ENCODE results near the gene UTS2R.
"Not testable (repeated sequence)": the region's sequence is repeated elsewhere in the genome, so short reads cannot be mapped to it uniquely, and the experiment has no call there.

Gene UTS2R

GRCh38 chr17:82375359-82376041 lies 3.9 kb downstream of the UTS2R start:
- TF ChIP-seq EZH2 (IDR thresholded peaks at IDR 0.05) (no peak), POLR2AphosphoS5 (IDR thresholded peaks at IDR 0.05; ENCODE audit: borderline replicate concordance, low read depth, low read length) (no peak), FOXP2 (optimal IDR thresholded peaks at IDR 0.05; ENCODE audit: control extremely low read depth, extremely low read length, insufficient read depth) (no peak)
- Histone ChIP-seq H3K27ac (no peak overlapping the region), H3K36me3 (ENCODE audit: insufficient read depth, low read length) (no peaks in the 10 kb centered on the region), H3K9me3 (ENCODE audit: low read depth, low read length) (no peaks in the 10 kb centered on the region), H3K4me3 (no peak overlapping the region), H3K9ac (ENCODE audit: insufficient read length) (no peak overlapping the region)
- no peak for DNase-seq (ENCODE audit: low read depth, low spot score)

- DNase-seq (ENCODE audit: low read depth, low spot score): no peak
- no peak overlapping the region for H3K27ac ChIP-seq
- H3K9ac ChIP-seq (ENCODE audit: insufficient read length): no peak overlapping the region
- TF ChIP-seq FOXP2 (optimal IDR thresholded peaks at IDR 0.05; ENCODE audit: control extremely low read depth, extremely low read length, insufficient read depth): no peak
- no peak for TF ChIP-seq POLR2AphosphoS5 (IDR thresholded peaks at IDR 0.05; ENCODE audit: borderline replicate concordance, low read depth, low read length)
- no peak for TF ChIP-seq EZH2 (IDR thresholded peaks at IDR 0.05)
- no peaks in the 10 kb centered on the region for H3K36me3 ChIP-seq (ENCODE audit: insufficient read depth, low read length)
- H3K4me3 ChIP-seq: no peak overlapping the region
- no peaks in the 10 kb centered on the region for H3K9me3 ChIP-seq (ENCODE audit: low read depth, low read length)
Observed at GRCh38 chr17:82376042-82376730, 4.6 kb downstream of the UTS2R start.

- H3K9ac ChIP-seq (ENCODE audit: insufficient read length); H3K4me3 ChIP-seq; H3K9me3 ChIP-seq (ENCODE audit: low read depth, low read length); H3K27ac ChIP-seq; H3K36me3 ChIP-seq (ENCODE audit: insufficient read depth, low read length); DNase-seq (ENCODE audit: low read depth, low spot score): not testable (repeated sequence)
Observed at GRCh38 chr17:82377294-82377693, 5.7 kb downstream of the UTS2R start.

GRCh38 chr17:82377924-82378740 lies 6.6 kb downstream of the UTS2R start:
- Histone ChIP-seq H3K9ac (ENCODE audit: insufficient read length) (no peak overlapping the region), H3K27ac (no peak overlapping the region), H3K9me3 (ENCODE audit: low read depth, low read length) (no peaks in the 10 kb centered on the region), H3K4me3 (no peak overlapping the region), H3K36me3 (ENCODE audit: insufficient read depth, low read length) (no peaks in the 10 kb centered on the region)
- no peak for TF ChIP-seq POLR2AphosphoS5 (IDR thresholded peaks at IDR 0.05; ENCODE audit: borderline replicate concordance, low read depth, low read length)
- TF ChIP-seq FOXP2 (optimal IDR thresholded peaks at IDR 0.05; ENCODE audit: control extremely low read depth, extremely low read length, insufficient read depth): no peak
- TF ChIP-seq EZH2 (IDR thresholded peaks at IDR 0.05): no peak
- no peak for DNase-seq (ENCODE audit: low read depth, low spot score)

- Histone ChIP-seq H3K9me3 (ENCODE audit: low read depth, low read length) (no peaks in the 10 kb centered on the region), H3K9ac (ENCODE audit: insufficient read length) (no peak overlapping the region), H3K4me3 (no peak overlapping the region), H3K27ac (no peak overlapping the region), H3K36me3 (ENCODE audit: insufficient read depth, low read length) (no peaks in the 10 kb centered on the region)
- no peak for TF ChIP-seq FOXP2 (optimal IDR thresholded peaks at IDR 0.05; ENCODE audit: control extremely low read depth, extremely low read length, insufficient read depth)
- TF ChIP-seq POLR2AphosphoS5 (IDR thresholded peaks at IDR 0.05; ENCODE audit: borderline replicate concordance, low read depth, low read length): no peak
- TF ChIP-seq EZH2 (IDR thresholded peaks at IDR 0.05): no peak
- DNase-seq (ENCODE audit: low read depth, low spot score): no peak
Observed at GRCh38 chr17:82378741-82379021, 7.1 kb downstream of the UTS2R start.

- Histone ChIP-seq H3K36me3 (ENCODE audit: insufficient read depth, low read length) (no peaks in the 10 kb centered on the region), H3K4me3 (no peak overlapping the region), H3K9ac (ENCODE audit: insufficient read length) (no peak overlapping the region), H3K9me3 (ENCODE audit: low read depth, low read length) (no peaks in the 10 kb centered on the region), H3K27ac (no peak overlapping the region)
- TF ChIP-seq EZH2 (IDR thresholded peaks at IDR 0.05) (no peak), POLR2AphosphoS5 (IDR thresholded peaks at IDR 0.05; ENCODE audit: borderline replicate concordance, low read depth, low read length) (no peak), FOXP2 (optimal IDR thresholded peaks at IDR 0.05; ENCODE audit: control extremely low read depth, extremely low read length, insufficient read depth) (no peak)
- DNase-seq (ENCODE audit: low read depth, low spot score): no peak
Observed at GRCh38 chr17:82380860-82381702, 9.5 kb downstream of the UTS2R start.

GRCh38 chr17:82381703-82382009 lies 10.1 kb downstream of the UTS2R start:
- not testable (repeated sequence) for H3K9me3 ChIP-seq (ENCODE audit: low read depth, low read length); DNase-seq (ENCODE audit: low read depth, low spot score); H3K27ac ChIP-seq; H3K4me3 ChIP-seq; H3K9ac ChIP-seq (ENCODE audit: insufficient read length); H3K36me3 ChIP-seq (ENCODE audit: insufficient read depth, low read length)

GRCh38 chr17:82382220-82382932 lies 10.8 kb downstream of the UTS2R start:
- H3K4me3 ChIP-seq; H3K9ac ChIP-seq (ENCODE audit: insufficient read length); H3K9me3 ChIP-seq (ENCODE audit: low read depth, low read length); H3K27ac ChIP-seq; DNase-seq (ENCODE audit: low read depth, low spot score); H3K36me3 ChIP-seq (ENCODE audit: insufficient read depth, low read length): not testable (repeated sequence)

Data from SK-N-MC (cell line).